ENCODE results near the gene IFNA6.

IFNA6 gene

GRCh38 chr9:21322911-21323461 lies 27.7 kb downstream of the IFNA6 start:
- Histone ChIP-seq H3K4me1 (ENCODE audit: insufficient read depth, low read length) (no peaks in the 10 kb centered on the region), H3K9ac (ENCODE audit: low read depth, low read length) (no peak overlapping the region), H3K4me3 (ENCODE audit: low read length) (no peak overlapping the region), H3K36me3 (ENCODE audit: insufficient read depth, low read depth, low read length) (no peaks in the 10 kb centered on the region), H3K9me3 (ENCODE audit: insufficient read depth, low read depth, low read length) (no peaks in the 10 kb centered on the region), H3K27ac (ENCODE audit: low read length) (no peak overlapping the region), H3K27me3 (ENCODE audit: insufficient read depth, low read length) (no peaks in the 10 kb centered on the region)

GRCh38 chr9:21320465-21320864 lies 30.2 kb downstream of the IFNA6 start:
- H3K9me3 ChIP-seq (ENCODE audit: insufficient read depth, low read depth, low read length): no peaks in the 10 kb centered on the region
- no peaks in the 10 kb centered on the region for H3K27me3 ChIP-seq (ENCODE audit: insufficient read depth, low read length)
- no peaks in the 10 kb centered on the region for H3K36me3 ChIP-seq (ENCODE audit: insufficient read depth, low read depth, low read length)
- H3K4me1 ChIP-seq (ENCODE audit: insufficient read depth, low read length): no peaks in the 10 kb centered on the region
- no peak overlapping the region for H3K9ac ChIP-seq (ENCODE audit: low read depth, low read length)
- no peak overlapping the region for H3K27ac ChIP-seq (ENCODE audit: low read length)
- H3K4me3 ChIP-seq (ENCODE audit: low read length): no peak overlapping the region

GRCh38 chr9:21317956-21318923 lies 32.4 kb downstream of the IFNA6 start:
- H3K27me3 ChIP-seq (ENCODE audit: insufficient read depth, low read length): no peaks in the 10 kb centered on the region
- H3K4me3 ChIP-seq (ENCODE audit: low read length): no peak overlapping the region
- no peak overlapping the region for H3K9ac ChIP-seq (ENCODE audit: low read depth, low read length)
- H3K9me3 ChIP-seq (ENCODE audit: insufficient read depth, low read depth, low read length): no peaks in the 10 kb centered on the region
- H3K4me1 ChIP-seq (ENCODE audit: insufficient read depth, low read length): no peaks in the 10 kb centered on the region
- no peak overlapping the region for H3K27ac ChIP-seq (ENCODE audit: low read length)
- no peaks in the 10 kb centered on the region for H3K36me3 ChIP-seq (ENCODE audit: insufficient read depth, low read depth, low read length)

GRCh38 chr9:21316860-21317259 lies 33.8 kb downstream of the IFNA6 start:
- Histone ChIP-seq H3K27me3 (ENCODE audit: insufficient read depth, low read length) (no peaks in the 10 kb centered on the region), H3K27ac (ENCODE audit: low read length) (no peak overlapping the region), H3K4me1 (ENCODE audit: insufficient read depth, low read length) (no peaks in the 10 kb centered on the region), H3K9me3 (ENCODE audit: insufficient read depth, low read depth, low read length) (no peaks in the 10 kb centered on the region), H3K4me3 (ENCODE audit: low read length) (no peak overlapping the region), H3K36me3 (ENCODE audit: insufficient read depth, low read depth, low read length) (no peaks in the 10 kb centered on the region), H3K9ac (ENCODE audit: low read depth, low read length) (no peak overlapping the region)

- Histone ChIP-seq H3K9ac (ENCODE audit: low read depth, low read length) (no peak overlapping the region), H3K4me3 (ENCODE audit: low read length) (no peak overlapping the region), H3K27me3 (ENCODE audit: insufficient read depth, low read length) (no peaks in the 10 kb centered on the region), H3K4me1 (ENCODE audit: insufficient read depth, low read length) (no peaks in the 10 kb centered on the region), H3K36me3 (ENCODE audit: insufficient read depth, low read depth, low read length) (no peaks in the 10 kb centered on the region), H3K9me3 (ENCODE audit: insufficient read depth, low read depth, low read length) (no peaks in the 10 kb centered on the region), H3K27ac (ENCODE audit: low read length) (no peak overlapping the region)
Measured at GRCh38 chr9:21316032-21316842, 34.5 kb downstream of the IFNA6 start.

GRCh38 chr9:21314152-21314551 lies 36.5 kb downstream of the IFNA6 start:
- Histone ChIP-seq H3K36me3 (ENCODE audit: insufficient read depth, low read depth, low read length) (no peaks in the 10 kb centered on the region), H3K9ac (ENCODE audit: low read depth, low read length) (no peak overlapping the region), H3K9me3 (ENCODE audit: insufficient read depth, low read depth, low read length) (no peaks in the 10 kb centered on the region), H3K27ac (ENCODE audit: low read length) (no peak overlapping the region), H3K27me3 (ENCODE audit: insufficient read depth, low read length) (no peaks in the 10 kb centered on the region), H3K4me3 (ENCODE audit: low read length) (no peak overlapping the region), H3K4me1 (ENCODE audit: insufficient read depth, low read length) (no peaks in the 10 kb centered on the region)

- Histone ChIP-seq H3K4me1 (ENCODE audit: insufficient read depth, low read length) (no peaks in the 10 kb centered on the region), H3K9ac (ENCODE audit: low read depth, low read length) (no peak overlapping the region), H3K27ac (ENCODE audit: low read length) (no peak overlapping the region), H3K9me3 (ENCODE audit: insufficient read depth, low read depth, low read length) (no peaks in the 10 kb centered on the region), H3K4me3 (ENCODE audit: low read length) (no peak overlapping the region), H3K36me3 (ENCODE audit: insufficient read depth, low read depth, low read length) (no peaks in the 10 kb centered on the region), H3K27me3 (ENCODE audit: insufficient read depth, low read length) (no peaks in the 10 kb centered on the region)
Measured at GRCh38 chr9:21311889-21312288, 38.8 kb downstream of the IFNA6 start.

GRCh38 chr9:21305213-21305612 lies 45.5 kb downstream of the IFNA6 start, which contains the start of gene IFNA5:
IFNA5 (minus strand) TSS chr9:21305313; CDS start chr9:21305256, 57 bp downstream.
- Histone ChIP-seq H3K9me3 (ENCODE audit: insufficient read depth, low read depth, low read length) (no peaks in the 10 kb centered on the region), H3K27ac (ENCODE audit: low read length) (no peak within 1 kb of the TSS), H3K9ac (ENCODE audit: low read depth, low read length) (no peak within 1 kb of the TSS), H3K27me3 (ENCODE audit: insufficient read depth, low read length) (no peaks in the 10 kb centered on the region; the same call in 1 of the 2 replicates), H3K4me1 (ENCODE audit: insufficient read depth, low read length) (no peaks in the 10 kb centered on the region), H3K4me3 (ENCODE audit: low read length) (no peak within 1 kb of the TSS), H3K36me3 (ENCODE audit: insufficient read depth, low read depth, low read length) (no peaks in the 10 kb centered on the region)

Measured in iPS-20b (cell line).